Activated T-cell treated with anti-CD3 and anti-CD28 coated beads, Interleukin-2, amount 50 U/mL, for 48 hours (primary cell): Measurements from ENCODE around the gene NEIL3.

Experiments
- DNase-seq, 2 experiments: peaks; one replicate each; pipeline ENCODE4 v3.0.0-alpha.2; 2020

Gene NEIL3

DNA sequence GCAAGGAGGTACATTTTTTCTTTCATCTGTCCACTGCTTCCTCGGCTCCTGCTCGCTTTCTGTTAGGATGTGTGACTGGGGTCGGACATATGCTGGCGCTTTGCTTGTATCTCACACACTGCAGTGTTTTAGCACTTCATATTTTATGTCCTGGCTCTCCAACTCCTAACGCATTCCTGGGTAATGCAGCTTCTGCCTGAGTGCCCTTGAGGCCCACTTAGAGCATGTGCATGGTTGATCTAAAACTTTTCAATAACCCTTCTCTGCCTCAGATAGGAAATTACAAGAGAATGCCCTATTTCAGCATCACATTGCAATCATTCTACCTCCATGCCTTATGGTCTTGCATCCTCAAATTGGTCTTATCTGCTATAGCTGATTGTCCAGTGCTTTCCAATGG lies 65.3 kb downstream of the NEIL3 start:
- DNase-seq = no peak

DNA sequence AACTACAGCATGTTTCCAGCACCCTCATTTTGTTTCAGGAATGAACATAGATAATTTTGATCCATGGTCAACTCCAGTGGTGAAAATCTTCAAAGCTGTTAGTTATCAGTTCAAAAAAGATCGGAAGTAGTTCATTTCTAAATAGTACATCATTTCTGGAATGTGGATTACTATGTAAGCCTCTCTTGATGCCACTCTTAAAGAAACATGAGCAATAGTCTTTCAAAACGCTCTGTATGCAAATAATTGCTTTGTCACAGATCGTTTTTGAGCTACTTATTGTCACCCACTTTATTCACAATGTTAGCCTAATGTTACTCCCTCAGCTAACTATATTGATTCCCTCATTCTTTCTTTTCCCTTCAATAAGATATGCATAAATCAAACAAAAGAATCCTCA lies 65.7 kb downstream of the NEIL3 start:
- DNase-seq = no peak

DNA sequence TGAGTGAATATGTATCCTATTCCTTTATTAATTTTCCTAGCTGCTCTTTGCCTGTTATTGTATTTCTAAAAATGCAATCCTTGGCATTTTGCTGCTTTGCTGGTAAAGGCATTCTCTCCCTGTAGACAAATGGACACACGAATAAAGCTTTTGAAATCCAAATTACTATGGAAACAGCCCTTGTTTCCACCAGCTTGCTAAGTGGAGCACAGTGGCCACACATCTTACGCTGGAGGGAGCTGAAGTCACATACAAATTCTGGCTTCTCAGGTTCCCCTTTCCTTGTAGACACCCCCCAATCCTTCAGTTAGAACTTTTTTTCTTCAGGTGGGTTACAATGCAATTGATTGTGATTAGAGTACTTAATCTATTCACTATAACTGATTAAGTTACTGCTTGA lies 66.3 kb downstream of the NEIL3 start:
- no peak for DNase-seq

DNA sequence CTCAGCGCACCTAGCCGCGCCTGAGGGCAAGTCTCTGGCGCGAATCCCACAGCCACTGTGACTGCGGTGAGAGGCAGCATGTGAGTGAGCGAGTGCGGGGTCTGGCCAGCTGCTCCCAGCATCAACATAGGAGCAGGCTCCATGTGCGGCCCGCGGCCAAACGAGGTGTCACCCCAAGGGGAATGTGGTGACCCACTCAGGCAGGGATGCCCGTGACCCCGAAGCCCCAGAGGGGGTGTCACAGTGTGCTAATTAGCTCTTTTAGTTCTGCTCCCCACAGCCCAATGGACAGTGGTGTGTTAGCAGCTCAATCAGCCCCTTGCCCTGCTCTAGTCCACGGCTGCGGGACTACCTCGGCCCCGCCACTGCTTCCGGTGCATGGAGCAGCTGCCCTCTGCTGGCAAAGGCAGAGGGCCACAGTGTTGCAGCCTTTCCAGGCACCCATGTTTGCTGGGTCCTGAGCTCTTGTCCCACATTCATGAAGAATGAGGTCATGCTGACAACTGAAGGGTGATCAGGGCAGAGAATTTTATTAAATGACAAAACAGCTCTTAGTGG lies 71.1 kb downstream of the NEIL3 start:
- no peak for DNase-seq

DNA sequence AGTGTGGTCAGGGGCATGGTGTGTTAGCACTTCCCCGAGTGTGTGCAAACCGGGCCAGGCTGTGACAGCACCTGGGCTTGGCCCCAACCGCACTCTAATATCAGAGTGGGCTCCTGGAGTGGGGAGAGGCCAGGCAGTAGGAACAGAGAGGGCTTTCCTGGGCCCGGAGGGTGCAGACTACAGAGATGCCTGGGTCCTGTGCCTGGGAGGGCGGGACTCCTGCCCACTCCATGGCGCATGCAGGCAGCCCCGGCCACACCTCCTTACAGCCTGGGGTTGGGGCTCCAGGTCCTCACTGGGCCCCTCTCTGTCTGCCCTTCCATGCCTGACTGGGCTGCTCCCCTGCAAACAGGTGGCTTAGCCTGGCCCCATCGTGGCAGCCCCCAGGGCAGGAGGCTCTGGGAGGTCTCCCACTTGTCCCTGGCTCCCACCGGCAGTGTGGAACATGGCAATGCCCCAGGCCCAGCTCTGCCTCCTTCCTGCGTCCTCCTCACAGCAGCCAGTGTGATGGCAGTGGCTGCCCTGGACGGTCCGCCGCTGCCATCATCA lies 72.2 kb downstream of the NEIL3 start:
- DNase-seq = no peak

DNA sequence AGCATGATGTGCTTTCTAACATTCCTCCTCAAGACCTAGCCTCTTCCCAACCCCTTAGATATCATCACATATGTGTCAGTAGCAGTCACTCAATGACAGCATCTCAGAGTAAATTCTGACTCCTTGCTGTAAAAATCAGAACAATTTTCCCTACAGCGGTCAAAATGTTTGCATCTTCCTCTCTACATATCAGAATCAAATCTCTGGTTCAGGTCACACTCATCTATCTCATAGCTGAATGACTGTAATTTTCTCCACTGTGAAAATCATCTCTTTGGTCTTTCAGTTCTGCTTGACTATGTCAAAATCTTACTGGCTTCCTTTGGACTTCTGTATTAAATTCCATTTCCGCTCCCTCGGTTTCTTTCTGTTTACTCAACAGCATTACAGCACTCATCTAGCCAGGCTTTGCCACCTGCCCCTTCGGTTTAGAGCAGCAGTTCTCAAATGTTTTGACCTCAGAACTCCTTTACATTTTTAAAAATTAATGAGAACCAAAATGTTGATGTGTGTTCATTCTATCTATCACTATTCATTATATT lies 75.3 kb downstream of the NEIL3 start:
- DNase-seq = no peak

DNA sequence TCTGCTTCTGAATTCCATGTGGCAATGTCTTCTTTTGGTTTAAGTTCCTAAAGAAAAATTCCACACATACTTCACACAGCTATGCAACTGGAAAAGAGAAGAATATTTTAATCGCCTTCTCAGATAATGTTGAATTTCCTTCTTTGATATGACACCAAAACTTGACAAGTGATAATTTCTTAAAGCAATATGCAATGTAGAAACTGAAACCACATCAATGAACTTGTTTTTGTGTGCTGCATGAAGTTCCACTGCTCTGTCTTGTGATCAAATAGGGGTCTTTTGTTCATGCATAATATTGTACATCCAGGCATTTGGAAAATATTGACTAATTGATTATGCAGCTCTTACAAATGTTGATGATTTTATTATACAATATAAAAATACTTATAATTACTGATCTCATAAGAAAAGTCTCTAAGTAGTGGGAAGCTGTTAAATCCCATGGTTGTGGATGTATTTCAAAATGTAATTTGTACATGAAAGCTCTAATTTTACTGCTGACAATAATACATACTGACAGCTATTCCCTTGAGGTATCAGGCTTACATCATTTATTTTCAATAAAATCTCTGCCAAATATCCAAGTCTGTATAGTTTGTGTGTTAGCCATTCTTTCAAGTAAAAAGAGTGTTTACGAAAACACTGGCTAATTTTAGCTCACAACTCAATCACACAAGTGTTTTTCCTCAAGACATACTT lies 76.1 kb downstream of the NEIL3 start:
- DNase-seq = no peak

DNA sequence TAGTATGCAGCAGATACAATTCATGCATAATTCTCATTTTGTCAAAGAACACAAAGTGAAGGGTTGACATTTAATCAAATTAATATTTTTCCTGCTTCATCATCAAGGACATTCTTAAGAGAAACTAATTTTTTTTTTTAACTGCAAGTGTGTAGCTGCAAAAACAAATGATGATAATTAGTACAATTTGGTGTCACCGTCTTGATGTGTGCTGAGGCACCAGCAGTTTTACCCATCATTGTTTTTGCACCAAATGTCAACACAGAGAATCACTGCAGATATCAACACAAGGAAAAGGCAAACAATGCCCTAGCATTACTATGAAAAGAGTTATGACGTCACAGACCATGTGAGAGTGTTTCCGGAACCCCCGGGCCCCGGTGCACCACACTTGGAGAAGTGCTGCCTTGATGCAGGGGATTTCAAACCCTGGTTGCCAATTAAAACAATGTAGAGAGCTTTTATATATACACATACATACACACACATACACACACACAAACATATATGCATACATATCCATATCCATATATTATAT lies 76.7 kb downstream of the NEIL3 start:
- no peak for DNase-seq

DNA sequence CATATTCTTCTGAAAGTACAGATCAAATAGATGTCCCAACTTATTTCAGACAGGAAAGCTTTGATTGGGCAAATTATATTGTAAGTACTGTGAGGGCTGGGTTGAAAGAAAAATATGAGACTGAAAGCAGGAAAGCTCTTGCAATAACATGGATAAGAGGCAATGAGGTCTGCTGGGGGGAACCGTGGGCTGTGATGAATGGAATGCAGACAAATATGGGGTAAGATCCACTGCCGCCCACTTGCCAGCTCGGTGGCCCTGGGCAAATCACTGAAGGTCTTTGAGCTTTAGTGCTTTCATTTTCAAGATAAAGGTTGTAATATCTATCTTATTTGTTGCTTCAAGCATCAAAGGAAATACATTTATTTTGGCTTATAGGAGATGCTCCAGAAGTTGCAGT lies 81.6 kb downstream of the NEIL3 start:
- no peak for DNase-seq

DNA sequence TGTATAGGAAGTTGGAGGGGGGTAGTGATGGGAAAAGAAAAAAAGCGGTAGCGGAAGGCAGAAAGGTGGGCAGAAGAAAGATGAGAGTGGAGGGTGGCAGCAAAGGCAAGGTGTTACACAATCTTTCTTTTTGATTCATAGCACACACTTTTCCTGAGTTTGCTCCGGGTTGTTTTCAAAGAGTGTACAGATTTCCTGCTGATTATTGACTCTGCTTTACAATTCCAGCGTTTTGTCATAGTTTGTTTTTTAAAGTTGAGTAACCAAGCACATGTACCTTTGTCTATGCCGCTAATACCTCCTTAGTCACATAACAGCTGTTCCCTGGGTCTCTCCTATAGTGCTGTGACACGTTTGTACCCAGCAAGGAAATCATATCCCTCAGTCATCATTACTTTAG lies 82.3 kb downstream of the NEIL3 start:
- no peak for DNase-seq

DNA sequence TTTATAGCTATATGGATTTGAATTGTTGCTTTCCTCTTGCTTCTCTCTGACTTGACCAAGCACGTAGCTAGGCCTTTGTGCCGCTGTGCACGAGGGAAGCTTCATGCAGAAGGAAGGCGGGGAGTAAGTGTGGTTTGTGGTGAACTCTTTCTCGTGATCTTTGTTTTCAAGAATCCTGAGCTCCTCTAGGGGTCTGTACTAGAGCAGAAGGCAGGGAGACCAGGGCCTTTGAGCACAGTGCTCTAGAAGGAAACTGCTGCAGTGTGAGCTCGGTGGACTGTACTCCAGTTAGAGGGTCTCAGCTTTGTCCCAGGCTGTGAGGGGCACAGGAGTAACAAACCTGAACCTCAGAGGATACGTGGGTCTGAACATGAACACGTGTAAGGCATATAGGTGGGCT lies 83.6 kb downstream of the NEIL3 start:
- DNase-seq = peak in 1 of 2 experiments; percentile 24

DNA sequence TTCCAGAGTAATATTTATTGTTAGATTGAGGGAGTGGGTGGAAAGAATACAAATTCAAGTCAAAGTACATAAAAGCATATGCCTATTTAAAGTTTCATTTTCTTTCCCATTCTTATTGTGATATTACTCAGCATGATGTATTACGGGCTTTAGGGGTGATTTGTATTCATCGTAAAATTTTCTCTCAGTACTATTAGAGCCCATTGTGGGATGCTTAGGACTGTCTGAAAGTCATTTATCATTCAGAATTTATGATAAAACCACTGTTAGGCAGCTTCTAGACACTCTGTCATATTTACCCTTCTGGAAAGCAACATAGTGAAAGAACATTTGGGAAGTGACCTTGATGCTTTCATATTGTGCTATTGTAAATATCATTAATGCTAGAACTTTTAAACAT lies 86.7 kb downstream of the NEIL3 start:
- DNase-seq = no peak

DNA sequence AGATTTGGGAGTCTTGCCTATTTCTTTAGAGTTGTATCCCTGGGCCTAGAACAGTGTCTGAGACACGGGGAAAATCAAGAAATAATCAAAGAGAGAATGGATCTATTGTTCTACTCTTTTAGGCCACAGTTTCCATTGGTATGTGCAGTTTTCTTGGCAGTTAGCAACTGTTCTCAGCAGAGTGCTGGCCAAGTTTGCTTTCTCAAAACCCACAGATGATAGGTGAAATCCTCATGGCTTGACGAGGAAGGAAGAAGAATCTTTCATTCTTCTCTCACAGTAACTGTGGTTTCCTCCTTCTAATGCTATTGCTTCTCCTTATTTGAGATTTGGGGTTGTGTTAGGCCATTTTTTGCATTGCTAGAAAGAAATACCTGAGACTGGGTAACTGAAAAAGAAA lies 90.4 kb downstream of the NEIL3 start:
- no peak for DNase-seq

DNA sequence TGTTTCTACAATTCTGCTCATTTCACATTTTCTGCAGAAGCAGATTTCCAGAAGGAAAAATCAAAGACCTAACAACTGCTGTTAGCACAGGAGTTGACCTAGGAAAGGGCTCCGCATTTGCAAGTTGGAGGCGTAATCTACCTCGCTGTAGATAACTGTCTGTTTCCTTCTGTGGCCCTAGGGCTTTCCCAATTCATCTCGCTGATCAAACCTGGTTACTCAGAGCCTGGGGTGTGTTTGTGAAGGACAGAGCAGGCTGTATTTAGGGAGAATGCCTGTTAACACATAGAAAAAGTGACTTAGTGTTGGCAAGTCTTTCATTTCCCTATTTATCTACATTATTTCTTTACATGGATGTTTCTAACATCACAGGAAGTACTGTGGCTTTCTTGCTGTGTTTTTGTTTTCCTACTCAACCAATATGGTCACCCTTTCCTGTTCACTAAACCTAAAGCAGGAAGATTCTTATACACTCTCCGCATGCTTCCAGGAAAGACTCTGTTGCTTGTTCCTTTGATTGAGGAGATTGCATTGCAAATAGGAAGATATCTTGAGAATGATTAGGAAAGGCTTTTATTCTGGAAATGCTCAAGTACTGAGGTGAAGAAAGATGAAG lies 92.1 kb downstream of the NEIL3 start:
- DNase-seq = no peak

DNA sequence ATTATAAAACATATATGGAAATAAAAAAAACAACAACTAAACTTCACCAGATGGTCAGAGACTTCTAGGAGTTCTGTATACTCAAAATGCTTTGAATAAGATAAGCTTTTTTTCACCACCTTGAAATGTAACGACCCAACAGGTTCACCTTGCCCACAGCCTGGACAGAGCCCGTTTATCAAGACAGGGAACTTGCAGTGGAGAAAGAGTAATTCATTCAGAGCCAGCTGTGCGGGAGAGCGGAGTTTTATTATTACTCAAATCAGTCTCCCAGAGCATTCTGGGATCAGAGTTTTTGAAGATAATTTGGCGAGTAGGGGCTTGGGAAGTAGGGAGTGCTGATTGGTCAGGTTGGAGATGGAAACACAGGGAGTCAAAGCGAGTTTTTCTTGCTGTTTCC lies 94.1 kb downstream of the NEIL3 start:
- DNase-seq = no peak

DNA sequence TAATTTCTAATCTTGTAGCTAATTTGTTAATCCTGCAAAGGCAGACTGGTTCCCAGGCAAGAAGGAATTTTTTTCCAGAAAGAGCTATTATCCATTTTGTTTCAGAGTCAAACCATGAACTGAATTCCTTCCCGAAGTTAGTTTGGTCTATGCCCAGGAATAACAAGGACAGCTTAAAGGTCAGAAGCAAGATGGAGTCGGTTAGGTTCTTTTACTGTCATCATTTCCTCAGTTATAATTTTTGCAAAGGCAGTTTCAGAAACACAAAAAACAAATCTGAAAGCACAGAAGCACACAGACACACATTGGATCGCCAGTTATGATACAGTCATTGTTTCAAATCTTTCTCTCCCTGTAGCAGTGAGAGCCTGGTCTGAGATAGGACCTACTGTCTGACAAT lies 94.7 kb downstream of the NEIL3 start:
- DNase-seq = no peak

DNA sequence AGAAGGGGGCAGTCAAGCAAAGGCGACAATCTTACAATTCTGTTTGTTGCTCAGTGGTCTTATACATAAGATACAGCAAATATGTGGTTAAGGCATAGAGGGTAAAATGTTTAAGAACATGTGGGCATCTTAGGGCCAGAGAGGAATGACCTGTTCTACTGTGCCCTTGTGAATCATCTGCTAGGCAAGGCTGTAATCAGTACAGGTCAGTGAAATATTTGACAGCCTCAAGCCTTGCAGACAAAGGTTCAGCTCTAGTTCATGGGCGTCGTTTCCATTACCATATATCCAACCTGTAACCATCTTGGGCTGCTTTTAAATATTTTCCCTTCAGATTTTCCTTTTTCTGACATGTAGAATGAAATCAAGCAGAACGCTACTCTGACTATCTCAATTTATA lies 95.3 kb downstream of the NEIL3 start:
- no peak for DNase-seq

DNA sequence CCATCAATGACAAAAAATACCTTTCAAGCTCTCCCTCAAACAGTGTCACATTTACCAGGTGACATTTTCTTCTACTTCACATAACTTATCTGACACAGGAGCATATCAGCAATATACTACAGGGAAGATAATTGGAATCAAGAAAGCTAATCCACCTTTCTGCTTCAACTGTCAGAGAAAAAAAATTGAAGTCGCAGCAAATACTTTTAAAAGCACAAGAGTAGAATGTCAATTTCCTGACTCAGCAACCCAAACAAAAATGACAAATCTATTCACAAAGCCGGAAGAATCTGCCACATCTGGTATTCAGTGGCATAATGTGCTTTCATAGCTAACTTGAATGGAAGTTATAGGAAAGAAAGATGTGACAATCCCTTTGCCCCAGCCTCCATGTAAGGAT lies 95.8 kb downstream of the NEIL3 start:
- DNase-seq = no peak

DNA sequence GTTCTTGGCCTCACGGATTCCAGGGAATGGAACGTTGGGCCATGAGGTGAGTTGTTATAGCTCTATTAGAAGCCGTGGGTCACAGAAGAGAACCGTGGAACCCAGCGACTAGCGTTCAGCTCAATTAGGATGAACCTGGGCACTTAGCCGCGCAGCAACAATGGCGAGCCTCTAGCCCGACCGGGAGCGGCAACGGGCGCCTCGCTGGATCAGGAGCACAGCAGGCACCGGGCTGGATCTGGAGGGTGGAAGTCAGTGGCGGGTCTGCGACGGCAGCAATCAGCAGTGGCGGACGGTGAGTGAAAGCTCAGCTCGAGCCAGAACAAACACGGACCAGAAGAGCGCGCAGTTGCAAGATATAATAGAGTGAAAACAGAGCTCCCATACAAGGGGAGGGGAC lies 98.3 kb downstream of the NEIL3 start:
- DNase-seq = no peak

DNA sequence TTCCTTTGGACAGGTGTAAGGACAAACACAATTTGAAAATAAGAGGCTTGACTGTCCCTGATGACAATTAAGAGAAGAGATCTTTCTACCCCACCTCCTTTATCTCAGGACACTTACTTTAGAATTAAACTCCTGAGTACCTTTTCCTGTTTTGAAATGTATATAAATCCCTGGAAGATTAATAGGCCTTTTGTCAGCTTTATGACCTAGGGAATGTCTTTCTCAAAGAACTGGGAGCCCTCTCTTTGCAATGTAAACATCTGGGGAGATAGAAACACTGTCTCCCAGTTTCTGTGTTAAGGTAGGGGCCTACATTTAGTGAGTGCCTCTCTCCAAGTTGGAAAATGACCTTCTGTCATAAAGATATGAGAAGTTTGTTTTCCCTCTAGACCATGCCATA lies 100.9 kb downstream of the NEIL3 start:
- DNase-seq = no peak

DNA sequence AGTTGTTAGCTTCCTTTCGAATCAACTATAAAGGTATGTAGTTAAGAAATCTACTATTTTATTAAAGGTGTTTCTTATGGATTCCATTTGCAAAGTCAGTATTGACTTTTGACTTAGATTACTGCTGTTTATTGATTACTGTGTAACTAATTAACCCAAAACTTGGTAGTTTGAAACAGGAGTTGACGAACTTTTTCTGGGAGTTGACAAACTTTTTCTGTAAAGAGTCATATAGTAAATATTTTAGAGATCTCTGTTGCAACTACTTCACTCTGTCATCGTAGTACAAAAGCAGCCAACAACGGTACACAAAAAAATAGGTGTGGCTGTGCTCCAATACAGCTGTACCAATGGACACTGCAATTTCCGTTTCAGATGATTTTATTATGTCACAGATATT lies 102.3 kb downstream of the NEIL3 start:
- no peak for DNase-seq
